IMR-90 (cell line): ENCODE data around the gene SAFB2. TPM values are rescaled to one million over a fixed set of nuclear protein-coding genes. Genes with fewer than 3 reads are reported as not detected.
A peak's percentile ranks its signal among the peaks of the same experiment; 100 is the strongest.

Experiments
- ATAC-seq: fragments of 200-7000 bp; cut with Tn5 transposase; 2 replicates; pipeline ENCODE4 v1.9.1; 2020; ENCODE audit warnings: low read depth, mild to moderate bottlenecking, moderate library complexity
- BruUV-seq: library from RNA; stranded (reverse); fragments of 400-500 nt; replicated peaks from 2 replicates; lab custom pipeline; 2021; lab: Mats Ljungman, UMichigan
- CTCF ChIA-PET: fragments of 300-600 bp; formaldehyde crosslinking; extraction: SDS; loops from one replicate; lab custom pipeline; 2021; ENCODE audit warnings: antibody characterized with exemption; lab: Yijun Ruan, JAX
- POLR2A ChIA-PET: fragments of 300-600 bp; sonication (Branson Sonifier 250); formaldehyde crosslinking; loops from one replicate; lab custom pipeline; 2022; ENCODE audit warnings: antibody characterized with exemption; ENCODE audit not compliant: unreplicated experiment; lab: Charles Lee
- DNase-seq: peaks from one replicate; pipeline ENCODE4 v3.0.0; 2013
- H2AFZ ChIP-seq: replicated peaks from 2 replicates; pipeline ENCODE3; 2013; ENCODE audit warnings: low read length, mild to moderate bottlenecking; ENCODE audit not compliant: poor library complexity
- H2AK5ac ChIP-seq: 2 replicates; pipeline ENCODE4 v1.6.1; 2013; ENCODE audit warnings: low read depth, low read length, inconsistent platforms
- H2AK9ac ChIP-seq: replicated peaks from 2 replicates; pipeline ENCODE3; 2013; ENCODE audit warnings: mild to moderate bottlenecking, low read depth, low read length, moderate library complexity; ENCODE audit not compliant: poor library complexity
- H2BK120ac ChIP-seq: 2 replicates; pipeline ENCODE4 v1.6.1; 2013; ENCODE audit warnings: low read depth, low read length, inconsistent platforms
- H2BK15ac ChIP-seq: 3 replicates; pipeline ENCODE4 v1.6.1; 2013; ENCODE audit warnings: low read depth, low read length, inconsistent platforms
- H2BK20ac ChIP-seq: 2 replicates; pipeline ENCODE4 v1.6.1; 2013; ENCODE audit warnings: low read depth, mild to moderate bottlenecking, inconsistent platforms, low read length, moderate library complexity
- H2BK5ac ChIP-seq: 2 replicates; pipeline ENCODE4 v1.6.1; 2013; ENCODE audit warnings: mild to moderate bottlenecking, low read depth, low read length, inconsistent platforms; ENCODE audit not compliant: poor library complexity, severe bottlenecking
- H3K14ac ChIP-seq: replicated peaks from 2 replicates; pipeline ENCODE4 v1.6.1; 2013; ENCODE audit warnings: low read depth, low read length, inconsistent platforms
- H3K18ac ChIP-seq: 2 replicates; pipeline ENCODE4 v1.6.1; 2013; ENCODE audit warnings: low read depth, low read length, control low read depth
- H3K23ac ChIP-seq: 2 replicates; pipeline ENCODE4 v1.6.1; 2013; ENCODE audit warnings: low read depth, low read length, inconsistent platforms
- H3K27ac ChIP-seq: 2 replicates; pipeline ENCODE4 v1.5.1; 2013; ENCODE audit warnings: mild to moderate bottlenecking, control low read depth, low read length; ENCODE audit not compliant: insufficient read depth
- H3K27me3 ChIP-seq: 2 replicates; pipeline ENCODE4 v1.6.1; 2013; ENCODE audit warnings: low read length; ENCODE audit not compliant: control insufficient read depth, insufficient read depth
- H3K36me3 ChIP-seq: 2 replicates; pipeline ENCODE4 v1.6.1; 2013; ENCODE audit warnings: low read length, mixed read lengths; ENCODE audit not compliant: control insufficient read depth, insufficient read depth
- H3K4ac ChIP-seq: 2 replicates; pipeline ENCODE4 v1.6.1; 2013; ENCODE audit warnings: low read depth, low read length, inconsistent platforms
- H3K4me1 ChIP-seq: 2 replicates; pipeline ENCODE4 v1.6.1; 2013; ENCODE audit warnings: low read length, mixed read lengths; ENCODE audit not compliant: control insufficient read depth, insufficient read depth
- H3K4me2 ChIP-seq: 2 replicates; pipeline ENCODE4 v1.6.1; 2013; ENCODE audit warnings: low read depth, mild to moderate bottlenecking, control low read depth, low read length, moderate library complexity
- H3K4me3 ChIP-seq: 2 replicates; pipeline ENCODE4 v1.5.1; 2013; ENCODE audit warnings: low read depth, mild to moderate bottlenecking, control low read depth, low read length, moderate library complexity; ENCODE audit not compliant: insufficient read depth
- H3K56ac ChIP-seq: 2 replicates; pipeline ENCODE4 v1.6.1; 2013; ENCODE audit warnings: low read length, inconsistent platforms; ENCODE audit not compliant: insufficient read depth; ENCODE audit errors: extremely low read depth
- H3K79me1 ChIP-seq, 2 experiments: 2 replicates each; pipeline ENCODE4 v1.6.1; 2013; ENCODE audit warnings: low read length in 2 of 2, inconsistent platforms in 1 of 2, low read depth in 1 of 2
- H3K9ac ChIP-seq: 2 replicates; pipeline ENCODE4 v1.6.1; 2013; ENCODE audit warnings: low read depth, low read length, control low read depth
- H3K9me1 ChIP-seq: 2 replicates; pipeline ENCODE4 v1.6.1; 2013; ENCODE audit warnings: low read length, inconsistent platforms; ENCODE audit not compliant: insufficient read depth
- H3K9me3 ChIP-seq: 2 replicates; pipeline ENCODE4 v1.6.1; 2013; ENCODE audit warnings: low read length; ENCODE audit not compliant: control insufficient read depth, insufficient read depth
- H4K20me1 ChIP-seq: 2 replicates; pipeline ENCODE4 v1.6.1; 2013; ENCODE audit warnings: low read length, inconsistent platforms; ENCODE audit not compliant: insufficient read depth
- H4K5ac ChIP-seq: 2 replicates; pipeline ENCODE4 v1.6.1; 2013; ENCODE audit warnings: mild to moderate bottlenecking, low read depth, low read length, control low read depth
- H4K8ac ChIP-seq, 2 experiments: 2 replicates each; pipeline ENCODE4 v1.6.1; 2013; ENCODE audit warnings: low read depth in 2 of 2, low read length in 2 of 2, control low read depth in 1 of 2, inconsistent platforms in 1 of 2
- H4K91ac ChIP-seq: 2 replicates; pipeline ENCODE4 v1.6.1; 2013; ENCODE audit warnings: low read depth, low read length, inconsistent platforms; ENCODE audit not compliant: insufficient read depth
- CHD1 ChIP-seq: IDR thresholded peaks from 2 replicates; pipeline ENCODE4 v1.6.1; 2012; ENCODE audit warnings: low read depth, low read length, improper control_type of control experiment
- CTCF ChIP-seq: conservative IDR thresholded peaks from 2 replicates; pipeline ENCODE4 v1.5.1; 2012; ENCODE audit warnings: mild to moderate bottlenecking, low read depth, low read length, improper control_type of control experiment
- MAZ ChIP-seq: IDR thresholded peaks from 2 replicates; pipeline ENCODE4 v1.6.1; 2012; ENCODE audit warnings: low read depth, mild to moderate bottlenecking, low read length, improper control_type of control experiment, moderate library complexity, borderline replicate concordance
- NFE2L2 ChIP-seq: fragments of 150-350 bp; IDR thresholded peaks from 2 replicates; pipeline ENCODE4 v1.6.1; 2016; ENCODE audit warnings: low read depth, mild to moderate bottlenecking, low read length
- RFX5 ChIP-seq: IDR thresholded peaks from 2 replicates; pipeline ENCODE4 v1.8.0; 2012; ENCODE audit warnings: low read depth, mild to moderate bottlenecking, low read length, moderate library complexity
- SMC3 ChIP-seq: fragments of 150-350 bp; IDR thresholded peaks from 2 replicates; pipeline ENCODE4 v1.6.1; 2016; ENCODE audit warnings: low read depth, mild to moderate bottlenecking, antibody characterized with exemption, low read length, moderate library complexity
- WGBS, 2 experiments: methylation state at CpG; one replicate each; pipeline versions ENCODE4 v1.1.5 to v1.1.7; 2013; ENCODE audit warnings: missing lambda C conversion rate in 2 of 2; ENCODE audit not compliant: insufficient read length in 1 of 2; ENCODE audit errors: extremely low coverage in 2 of 2; 5-methylcytosine and 5-hydroxymethylcytosine counted together
- dilution Hi-C: fragments of 300-500 bp; cut with HindIII; formaldehyde crosslinking; loops from one replicate; pipeline ENCODE4 v1.14.3; 2018; ENCODE audit warnings: low sequenced_read_pairs; ENCODE audit not compliant: unreplicated experiment
- in situ Hi-C: fragments of 300-500 bp; cut with MboI; formaldehyde crosslinking; loops from 3 replicates; pipeline ENCODE4 v1.14.3; 2019; ENCODE audit warnings: low sequenced_read_pairs, inconsistent platforms, mixed read lengths
- intact Hi-C: fragments of 100-400 bp; cut with micrococcal nuclease; formaldehyde crosslinking; loops from 2 replicates; pipeline ENCODE4 v1.10.0; 2022
- polyA plus RNA-seq, 3 experiments: library from polyadenylated mRNA; depleted of rRNA; stranded (reverse); fragments of >200 nt; gene quantifications; 2 replicates each; pipeline ENCODE4 v1.2.3, GENCODE V29; 2012; ENCODE audit warnings: low replicate concordance in 1 of 3
- total RNA-seq: library from RNA; depleted of rRNA; stranded (reverse); fragments of >200 nt; gene quantifications from 2 replicates; pipeline ENCODE4 v1.2.3, GENCODE V29; 2012

The SAFB2 gene
- total and polyA plus RNA-seq, 2 of the 4 experiments (the other 2 are of a cell fraction), result 11.8 to 26.2 TPM

- H3K14ac ChIP-seq, result no peak overlapping the region
- H2BK20ac ChIP-seq, result no peak overlapping the region
- H3K4me3 ChIP-seq, result no peak overlapping the region
- no peak overlapping the region for H2BK5ac ChIP-seq
- no peak overlapping the region for H3K9ac ChIP-seq
- no peak overlapping the region for H2BK15ac ChIP-seq
- peaks cover 8% of the 10 kb centered on the region; the same call in 1 of the 2 replicates for H3K9me3 ChIP-seq
- H3K56ac ChIP-seq, result no peak overlapping the region
- H3K4me2 ChIP-seq, result no peak overlapping the region
- no peak overlapping the region for H3K27ac ChIP-seq
- no peak overlapping the region for H3K4ac ChIP-seq
- ATAC-seq (no peak), DNase-seq (no peak)
- H2AK5ac ChIP-seq, result no peak overlapping the region
- no peak overlapping the region for H3K18ac ChIP-seq
- ChIA-PET CTCF (no interaction called here), POLR2A (no interaction called here)
- no peak overlapping the region for H4K5ac ChIP-seq
- H3K4me1 ChIP-seq, result no peaks in the 10 kb centered on the region; the same call in 1 of the 2 replicates
- in situ Hi-C loops, result no loop called here
- no peak overlapping the region for H4K91ac ChIP-seq
- H2AK9ac ChIP-seq, result no peak overlapping the region
- no peaks in the 10 kb centered on the region for H3K79me1 ChIP-seq
- H3K23ac ChIP-seq, result no peak overlapping the region
- 68% methylated on average over 2 of the region's 6 CpGs; no CpG with 5 or more reads in 1 of the 2 experiments for WGBS, 2 experiments
- no peak overlapping the region for H2BK120ac ChIP-seq
- H4K8ac ChIP-seq, result no peak overlapping the region
- no peak overlapping the region for H2AFZ ChIP-seq
- dilution Hi-C loops, result no loop called here
- no TSS peak for BruUV-seq
- H3K9me1 ChIP-seq, result no peaks in the 10 kb centered on the region
- peaks cover 56% of the 10 kb centered on the region for H3K27me3 ChIP-seq
- intact Hi-C loops, result no loop called here
- H3K36me3 ChIP-seq, result no peaks in the 10 kb centered on the region
- TF ChIP-seq CTCF, result peak; percentile 35
- no peak for TF ChIP-seq MAZ
- no peak for TF ChIP-seq RFX5
- TF ChIP-seq CHD1, result no peak
- no peak for TF ChIP-seq SMC3
- TF ChIP-seq NFE2L2, result no peak
- no peaks in the 10 kb centered on the region for H4K20me1 ChIP-seq
These were observed 61.0 kb downstream of the SAFB2 start for GRCh38 chr19:5561559-5561958.
